Naive thymus-derived CD8-positive, alpha-beta T cell (primary cell): ENCODE data around the gene MAML2. TPM values are rescaled to one million over a fixed set of nuclear protein-coding genes. Genes with fewer than 3 reads are reported as not detected.

Experiments used
- ATAC-seq, 2 donors: fragments of 150-1000 bp; cut with Tn5 transposase in 1 of 2; sonication (Bioruptor Pico), chemical (Tn5 transposase) in 1 of 2; 1 replicate in 1 of 2; 2 replicates in 1 of 2; pipeline ENCODE4 v1.10.0; 2021; ENCODE audit warnings: mild to moderate bottlenecking in 2 of 2, moderate library complexity in 2 of 2
- POLR2A ChIA-PET: fragments of 350-600 bp; sonication (Branson Sonifier 250); formaldehyde crosslinking; loops from one replicate; lab custom pipeline; 2021; ENCODE audit warnings: antibody characterized with exemption; lab: Charles Lee
- DNase-seq, 10 donors: peaks; one replicate each; pipeline versions ENCODE4 v3.0.0 to v3.0.0-alpha.2; 2020 to 2022
- H3K27ac Mint-ChIP-seq, 10 donors: one replicate each; pipeline ENCODE4 v1.8.0; 2020 to 2022; ENCODE audit warnings: mild to moderate bottlenecking in 10 of 10, mixed read lengths in 10 of 10, moderate library complexity in 4 of 10, inconsistent platforms in 1 of 10
- H3K27me3 Mint-ChIP-seq, 5 donors: one replicate each; pipeline ENCODE4 v1.8.0; 2021 to 2022; ENCODE audit warnings: mixed read lengths in 5 of 5
- H3K36me3 Mint-ChIP-seq, 3 donors: one replicate each; pipeline ENCODE4 v1.8.0; 2020 to 2022; ENCODE audit warnings: mixed read lengths in 3 of 3, mild to moderate bottlenecking in 2 of 3, inconsistent platforms in 1 of 3
- H3K4me1 Mint-ChIP-seq, 4 donors: one replicate each; pipeline ENCODE4 v1.8.0; 2021 to 2022; ENCODE audit warnings: mixed read lengths in 4 of 4
- H3K4me3 Mint-ChIP-seq, 10 donors: one replicate each; pipeline ENCODE4 v1.8.0; 2020 to 2022; ENCODE audit warnings: mild to moderate bottlenecking in 10 of 10, mixed read lengths in 10 of 10, moderate library complexity in 6 of 10, inconsistent platforms in 1 of 10
- H3K9me3 Mint-ChIP-seq, 9 donors: one replicate each; pipeline ENCODE4 v1.8.0; 2020 to 2022; ENCODE audit warnings: mixed read lengths in 9 of 9, mild to moderate bottlenecking in 3 of 9, inconsistent platforms in 1 of 9, moderate library complexity in 1 of 9
- polyA plus RNA-seq, 3 donors: library from polyadenylated mRNA; unstranded; fragments of 300-500 nt; fragmentation: Illumina TruSeq; gene quantifications; one replicate each; pipeline ENCODE4 v1.2.3, GENCODE V29; 2021
- total RNA-seq, 8 experiments: library from RNA in 2 of 8; stranded (reverse) in 2 of 8; gene quantifications; one replicate each; pipeline ENCODE4 v1.2.3 and lab custom pipeline; 2021 to 2026

The MAML2 gene
- total and polyA plus RNA-seq, 5 experiments from 2014 or later, result 6.6 to 68.5 (median 33.0) TPM

DNA sequence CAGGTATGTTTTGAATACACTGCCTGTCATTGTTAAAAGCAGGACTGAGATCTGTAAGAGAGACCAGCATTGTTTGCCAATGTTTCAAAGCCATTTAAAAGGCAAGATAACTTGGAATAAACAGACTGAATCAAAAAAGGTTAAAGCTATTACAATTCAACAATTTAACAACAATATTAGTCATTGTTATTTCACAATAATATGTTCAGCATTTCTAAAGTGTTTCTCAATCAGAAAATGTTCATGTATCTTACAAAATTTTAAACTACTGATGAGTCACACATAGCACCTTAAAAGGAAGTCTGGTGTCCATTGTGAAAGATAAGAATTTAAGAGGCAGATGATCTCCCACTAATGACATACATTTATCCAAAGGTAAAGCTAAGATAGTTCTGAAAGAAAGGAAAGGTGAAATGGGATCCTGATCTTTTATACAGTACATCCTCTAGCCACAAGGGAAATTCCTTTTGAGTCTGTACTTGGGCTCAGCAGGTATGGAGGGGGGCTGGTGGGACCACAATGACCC is 79.7 kb downstream of the MAML2 start:
- no peak for ATAC-seq

DNA sequence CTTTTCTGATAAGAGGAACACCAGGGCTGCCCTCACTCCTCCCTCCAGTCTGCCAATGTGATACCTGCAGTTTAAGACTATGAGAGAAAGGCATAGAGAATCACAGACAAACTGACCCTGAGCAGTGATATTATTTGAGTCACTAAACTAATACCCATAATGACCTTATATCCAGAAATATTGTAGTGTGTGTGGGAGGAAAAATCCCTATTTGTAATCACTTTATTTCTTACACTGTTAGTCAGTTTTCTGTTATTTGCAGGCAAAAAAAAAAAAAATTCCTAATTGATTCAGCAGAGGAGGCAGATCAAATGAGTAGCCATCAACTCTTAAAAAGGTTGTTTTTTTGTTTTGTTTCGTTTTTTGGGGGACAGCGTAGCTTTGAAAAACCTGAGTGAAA is 82.5 kb downstream of the MAML2 start:
- Mint-ChIP-seq H3K36me3 (peaks cover 5 to 10% (median 9%) of the 10 kb centered on the region in 3 donors), H3K27ac (peak overlapping the region; percentile 97 to 100 (median 98)), H3K4me3 (peak overlapping the region in 8 of 10 donors; percentile 28 to 85 (median 72)), H3K4me1 (peaks cover 47 to 98% (median 93%) of the 10 kb centered on the region in 4 donors), H3K9me3 (no peaks in the 10 kb centered on the region), H3K27me3 (no peaks in the 10 kb centered on the region)
- POLR2A ChIA-PET, result interaction anchor here (0.7 to 1.0 kb wide), 3 partner anchors 10 to 75 kb away, joined by 3 read pairs; no protein-coding TSS in a partner anchor
- no peak for ATAC-seq
- DNase-seq, result no peak

More for the DNA sequence above, 79.7 kb downstream of the MAML2 start:
- Mint-ChIP-seq H3K36me3 (peaks cover 5 to 9% (median 6%) of the 10 kb centered on the region in 3 donors), H3K27me3 (no peaks in the 10 kb centered on the region), H3K4me3 (peak overlapping the region in 2 of 10 donors; percentile 4 to 39), H3K9me3 (peaks cover 0 to under 1% (median 0%) of the 10 kb centered on the region in 9 donors), H3K27ac (peak overlapping the region in 9 of 10 donors; percentile 3 to 92 (median 78)), H3K4me1 (peaks cover 45 to 96% (median 94%) of the 10 kb centered on the region in 4 donors)
- POLR2A ChIA-PET, result interaction anchor here (1.0 kb wide), 1 partner anchor 20 kb away, joined by 3 read pairs; no protein-coding TSS in a partner anchor
- DNase-seq, result no peak

GRCh38 chr11:96260067-96260511 is 82.9 kb downstream of the MAML2 start:
- Mint-ChIP-seq H3K4me1 (peaks cover 46 to 98% (median 93%) of the 10 kb centered on the region in 4 donors), H3K4me3 (peak overlapping the region; percentile 28 to 85 (median 76)), H3K27ac (peak overlapping the region; percentile 97 to 100 (median 98)), H3K9me3 (no peaks in the 10 kb centered on the region), H3K27me3 (no peaks in the 10 kb centered on the region), H3K36me3 (peaks cover 5 to 11% (median 10%) of the 10 kb centered on the region in 3 donors)
- no peak for ATAC-seq
- DNase-seq, result no peak
- POLR2A ChIA-PET, result interaction anchor here (0.6 to 2.3 kb wide), 6 partner anchors 10 to 82 kb away, joined by 3 to 8 read pairs (median 3); partner anchors contain the start of gene MAML2

GRCh38 chr11:96259134-96259830 is 83.7 kb downstream of the MAML2 start:
- ATAC-seq, result no peak
- no peak for DNase-seq
- H3K4me3 Mint-ChIP-seq, result peak overlapping the region in 9 of 10 donors; percentile 21 to 86 (median 80)
- peaks cover 39 to 98% (median 91%) of the 10 kb centered on the region in 4 donors for H3K4me1 Mint-ChIP-seq
- no peaks in the 10 kb centered on the region for H3K9me3 Mint-ChIP-seq
- H3K36me3 Mint-ChIP-seq, result peaks cover 2 to 11% (median 10%) of the 10 kb centered on the region in 3 donors
- no peaks in the 10 kb centered on the region for H3K27me3 Mint-ChIP-seq
- POLR2A ChIA-PET, result interaction anchor here (0.6 to 2.3 kb wide), 9 partner anchors 14 to 245 kb away, joined by 3 to 8 read pairs (median 4); partner anchors contain the start of gene MAML2
- peak overlapping the region; percentile 97 to 100 (median 98) for H3K27ac Mint-ChIP-seq

DNA sequence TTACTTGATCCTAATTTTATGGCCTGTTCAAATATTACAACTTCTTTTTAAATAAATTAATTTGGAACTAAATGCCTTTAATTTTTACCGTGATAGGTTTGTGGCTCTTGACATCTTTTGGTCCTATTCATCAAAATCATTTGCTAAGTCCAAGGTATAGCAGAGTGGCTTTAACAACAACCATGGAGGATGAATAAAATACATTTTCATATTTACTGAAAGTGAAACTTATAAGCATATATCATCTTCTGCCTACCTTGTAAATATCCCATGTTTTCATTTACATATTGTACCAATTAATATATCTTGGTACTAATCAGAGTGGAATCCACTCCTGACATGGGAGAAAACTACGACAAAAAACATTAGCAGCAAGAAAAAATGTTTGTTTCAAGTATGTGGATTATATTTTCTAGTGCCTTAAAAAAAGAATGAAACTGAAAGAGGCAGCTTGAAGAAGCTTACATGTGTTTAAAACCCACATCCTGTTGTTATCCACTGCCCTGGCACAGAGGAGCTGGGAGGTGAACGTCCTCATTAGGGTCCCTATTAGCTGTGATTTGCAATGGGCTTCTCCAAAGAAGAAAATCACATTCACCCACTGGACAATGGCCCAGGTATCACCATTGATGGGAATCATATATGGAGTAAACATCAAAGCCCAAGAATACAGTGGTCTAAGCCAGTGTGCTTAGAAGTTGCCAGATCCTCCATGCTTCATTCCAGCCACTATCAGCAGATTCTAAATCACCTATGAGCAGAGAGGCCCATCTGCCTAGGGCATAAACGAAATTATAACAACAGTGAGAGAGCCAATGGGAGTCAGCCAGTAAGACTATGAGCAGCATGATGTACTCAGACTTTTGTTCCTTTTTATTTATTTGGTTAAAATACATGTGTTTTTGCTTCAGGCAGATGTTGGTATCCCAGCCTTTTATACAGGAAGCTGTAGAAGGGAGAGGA is 84.7 kb downstream of the MAML2 start:
- peaks cover 2 to 7% (median 4%) of the 10 kb centered on the region in 3 donors for H3K36me3 Mint-ChIP-seq
- POLR2A ChIA-PET, result interaction anchor here (0.6 to 2.3 kb wide), 11 partner anchors 10 to 244 kb away, joined by 3 to 8 read pairs (median 4); partner anchors contain the start of gene MAML2
- H3K4me3 Mint-ChIP-seq, result peak overlapping the region; percentile 46 to 86 (median 80)
- DNase-seq (peak in 9 of 10 donors; percentile 17 to 79 (median 66)), ATAC-seq (peak; percentile 73 to 85)
- H3K27me3 Mint-ChIP-seq, result no peaks in the 10 kb centered on the region
- H3K27ac Mint-ChIP-seq, result peak overlapping the region; percentile 97 to 100 (median 98)
- peaks cover 45 to 98% (median 91%) of the 10 kb centered on the region in 4 donors for H3K4me1 Mint-ChIP-seq
- no peaks in the 10 kb centered on the region for H3K9me3 Mint-ChIP-seq

GRCh38 chr11:96257036-96257435 is 86.0 kb downstream of the MAML2 start:
- Mint-ChIP-seq H3K4me1 (peaks cover 46 to 98% (median 96%) of the 10 kb centered on the region in 4 donors), H3K27me3 (no peaks in the 10 kb centered on the region)
- POLR2A ChIA-PET, result interaction anchor here (1.0 to 4.5 kb wide), 5 partner anchors 9 to 83 kb away, joined by 3 to 28 read pairs (median 21); no protein-coding TSS in a partner anchor

DNA sequence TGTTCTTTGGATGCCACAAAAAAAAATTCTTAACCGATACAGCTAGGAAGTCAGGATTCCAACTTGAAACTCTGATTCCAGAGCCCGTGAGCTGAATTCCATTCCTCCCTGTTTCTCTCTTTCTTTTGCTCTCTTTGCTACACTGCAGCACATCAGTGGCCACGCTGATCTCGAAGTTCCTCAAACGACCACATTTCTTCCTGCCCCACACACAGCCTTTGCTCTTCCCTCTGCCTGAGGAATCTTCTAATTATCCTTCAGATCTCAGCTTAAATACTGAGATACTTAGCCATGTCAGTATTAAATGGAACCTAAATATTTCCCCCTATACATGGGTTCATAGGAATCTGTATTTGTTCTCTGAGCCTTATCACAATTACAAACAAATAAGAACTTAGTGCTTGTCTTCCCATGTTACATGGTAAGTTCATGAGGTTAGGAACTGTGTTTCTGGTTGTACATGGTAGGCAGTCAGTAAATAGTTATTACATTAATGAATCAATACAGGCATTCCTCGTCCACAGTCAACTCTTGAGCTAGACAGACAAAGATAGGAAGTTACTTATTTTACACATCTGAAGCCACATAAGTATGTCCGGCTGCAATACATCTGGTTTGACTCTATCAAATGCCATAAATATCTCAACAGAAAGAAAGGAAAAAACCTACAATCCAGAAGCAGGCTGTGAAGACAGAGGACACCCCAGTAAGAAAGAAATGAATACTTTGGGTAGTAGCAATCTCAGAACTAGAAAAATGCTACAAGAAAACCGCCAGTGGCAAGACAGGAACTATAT is 86.6 kb downstream of the MAML2 start:
- no peak for ATAC-seq
- no peak for DNase-seq
- H3K36me3 Mint-ChIP-seq, result peaks cover 2 to 8% (median 8%) of the 10 kb centered on the region in 3 donors
- POLR2A ChIA-PET, result interaction anchor here (0.8 to 4.5 kb wide), 7 partner anchors 10 to 196 kb away, joined by 3 to 28 read pairs (median 12); no protein-coding TSS in a partner anchor
- peak overlapping the region; percentile 97 to 100 (median 98) for H3K27ac Mint-ChIP-seq
- H3K27me3 Mint-ChIP-seq, result no peaks in the 10 kb centered on the region
- H3K4me1 Mint-ChIP-seq, result peaks cover 48 to 95% (median 95%) of the 10 kb centered on the region in 4 donors
- peaks cover 0 to 9% (median 0%) of the 10 kb centered on the region in 9 donors for H3K9me3 Mint-ChIP-seq
- H3K4me3 Mint-ChIP-seq, result peak overlapping the region; percentile 48 to 86 (median 78)

More at GRCh38 chr11:96257036-96257435, 86.0 kb downstream of the MAML2 start:
- Mint-ChIP-seq H3K4me3 (peak overlapping the region in 9 of 10 donors; percentile 69 to 86 (median 80)), H3K27ac (peak overlapping the region; percentile 97 to 100 (median 98)), H3K36me3 (peaks cover 3 to 8% (median 6%) of the 10 kb centered on the region in 3 donors), H3K9me3 (peaks cover 0 to 5% (median 0%) of the 10 kb centered on the region in 9 donors)
- DNase-seq (no peak), ATAC-seq (no peak)

DNA sequence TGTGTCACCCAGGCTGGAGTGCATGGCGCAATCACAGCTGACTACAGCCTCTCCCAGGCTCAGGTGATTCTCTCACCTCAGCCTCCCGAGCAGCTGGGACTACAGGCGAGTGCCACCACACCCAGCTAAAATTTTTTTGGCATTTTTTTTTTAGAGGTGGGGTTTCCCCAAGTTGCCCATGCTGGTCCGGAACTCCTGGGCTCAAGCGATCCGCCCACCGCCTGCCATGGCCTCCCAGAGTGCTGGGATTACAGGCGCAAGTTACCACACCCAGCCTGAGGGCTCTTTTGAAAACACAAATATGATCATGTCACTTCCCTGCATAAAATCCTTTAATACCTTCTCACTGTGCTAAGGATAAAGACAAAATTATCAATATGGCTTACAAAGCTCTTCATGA is 88.1 kb downstream of the MAML2 start:
- peak in 2 of 10 donors; percentile 13 to 17 for DNase-seq
- Mint-ChIP-seq H3K4me1 (peaks cover 47 to 95% (median 92%) of the 10 kb centered on the region in 4 donors), H3K27me3 (no peaks in the 10 kb centered on the region), H3K4me3 (peak overlapping the region; percentile 34 to 86 (median 75)), H3K27ac (peak overlapping the region; percentile 63 to 100 (median 98)), H3K36me3 (peaks cover 8 to 13% (median 8%) of the 10 kb centered on the region in 3 donors), H3K9me3 (peaks cover 0 to 11% (median 0%) of the 10 kb centered on the region in 9 donors)
- POLR2A ChIA-PET, result interaction anchor here (0.8 to 4.5 kb wide), 12 partner anchors 10 to 85 kb away, joined by 3 to 28 read pairs (median 4); no protein-coding TSS in a partner anchor
- peak in 1 of 2 donors; percentile 5 for ATAC-seq

DNA sequence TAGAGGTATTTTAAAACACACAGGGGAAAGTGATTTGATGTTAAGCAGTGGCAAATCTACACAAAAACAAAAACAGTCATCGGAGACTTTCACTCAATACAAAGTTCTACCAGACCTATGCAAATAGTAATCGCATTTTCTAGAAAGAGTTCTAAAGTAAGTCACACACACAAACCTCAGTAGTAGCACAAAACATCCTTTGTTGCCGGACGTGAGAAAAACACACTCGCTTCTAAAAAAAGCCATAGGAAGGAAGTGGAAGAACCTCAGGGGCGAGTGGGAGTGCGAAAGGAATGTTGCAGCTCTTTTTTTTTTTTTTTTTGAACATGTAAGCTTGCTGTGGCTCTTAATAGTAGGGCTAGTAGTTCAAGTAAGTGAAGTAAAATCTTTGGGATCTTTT is 88.9 kb downstream of the MAML2 start:
- Mint-ChIP-seq H3K27me3 (no peaks in the 10 kb centered on the region), H3K4me3 (peak overlapping the region; percentile 34 to 85 (median 80)), H3K4me1 (peaks cover 51 to 95% (median 92%) of the 10 kb centered on the region in 4 donors), H3K27ac (peak overlapping the region; percentile 83 to 100 (median 98)), H3K9me3 (peaks cover 0 to 18% (median 0%) of the 10 kb centered on the region in 9 donors), H3K36me3 (peaks cover 8 to 13% (median 8%) of the 10 kb centered on the region in 3 donors)
- DNase-seq (peak in 5 of 10 donors; percentile 16 to 54 (median 35)), ATAC-seq (peak in 1 of 2 donors; percentile 17)
- POLR2A ChIA-PET, result interaction anchor here (1.1 to 4.5 kb wide), 9 partner anchors 9 to 86 kb away, joined by 3 to 28 read pairs (median 9); no protein-coding TSS in a partner anchor
